ENCODE data around the gene DIP2C. TPM values are rescaled to one million over a fixed set of nuclear protein-coding genes. Genes with fewer than 3 reads are reported as not detected.

Gene DIP2C
- polyA plus RNA-seq, 1 of the 3 experiments (the other 2 are of a cell fraction), result 8.7 TPM

GRCh38 chr10:484441-484924 is 205.0 kb downstream of the DIP2C start:
- no peaks in the 10 kb centered on the region for H3K9me3 ChIP-seq
- no peak overlapping the region for H3K4me3 ChIP-seq (ENCODE audit: low read depth in 2 of 2, low read length in 1 of 2)
- H3K4me2 ChIP-seq, result no peak overlapping the region
- 90% methylated on average over 21 of the region's 24 CpGs for WGBS (ENCODE audit: low lambda C conversion rate)
- no peak overlapping the region for H3K9ac ChIP-seq
- no peaks in the 10 kb centered on the region for H3F3A ChIP-seq (replicated peaks; ENCODE audit: insufficient read depth)
- no peak for TF ChIP-seq EP300 (IDR thresholded peaks at IDR 0.05; ENCODE audit: borderline replicate concordance in 1 of 2, low read depth in 1 of 2, low read length in 1 of 2)
- ChIA-PET CTCF (no interaction called here), POLR2A (no interaction called here)
- H3K27ac ChIP-seq (ENCODE audit: low read depth in 2 of 2, low read length in 1 of 2), result no peak overlapping the region
- H4K20me1 ChIP-seq (ENCODE audit: insufficient read depth), result peaks cover 10% of the 10 kb centered on the region; the same call in 1 of the 2 replicates
- peaks cover 0 to 33% of the 10 kb centered on the region in 2 experiments; a peak in 1 of 4 replicates for H3K4me1 ChIP-seq (ENCODE audit: control insufficient read depth in 1 of 2, insufficient read depth in 2 of 2, low read depth in 1 of 2, low read length in 1 of 2)
- H3K9me2 ChIP-seq, result no peaks in the 10 kb centered on the region
- DNase-seq, result no peak
- no peak overlapping the region for H2AFZ ChIP-seq (ENCODE audit: low read depth)
- no peaks in the 10 kb centered on the region for H3K27me3 ChIP-seq (ENCODE audit: insufficient read depth)
- peaks cover 0 to 13% of the 10 kb centered on the region in 2 experiments for H3K36me3 ChIP-seq (replicated peaks in 1 of 2; ENCODE audit: control insufficient read depth in 1 of 2, insufficient read depth in 2 of 2, low read length in 1 of 2)
- H3K79me2 ChIP-seq (ENCODE audit: insufficient read depth), result peaks cover 29% of the 10 kb centered on the region; the same call in 1 of the 2 replicates

GRCh38 chr10:483261-483660 is 206.2 kb downstream of the DIP2C start:
- Histone ChIP-seq H3K79me2 (ENCODE audit: insufficient read depth) (peaks cover 20% of the 10 kb centered on the region; the same call in 1 of the 2 replicates), H4K20me1 (ENCODE audit: insufficient read depth) (peaks cover 10% of the 10 kb centered on the region; the same call in 1 of the 2 replicates), H3K36me3 (replicated peaks in 1 of 2; ENCODE audit: control insufficient read depth in 1 of 2, insufficient read depth in 2 of 2, low read length in 1 of 2) (peaks cover 0 to 13% of the 10 kb centered on the region in 2 experiments), H3K4me3 (ENCODE audit: low read depth in 2 of 2, low read length in 1 of 2) (no peak overlapping the region), H2AFZ (ENCODE audit: low read depth) (no peak overlapping the region), H3K9me2 (no peaks in the 10 kb centered on the region), H3K9ac (no peak overlapping the region), H3K9me3 (no peaks in the 10 kb centered on the region), H3K4me2 (no peak overlapping the region), H3K27me3 (ENCODE audit: insufficient read depth) (no peaks in the 10 kb centered on the region), H3K4me1 (ENCODE audit: control insufficient read depth in 1 of 2, insufficient read depth in 2 of 2, low read depth in 1 of 2, low read length in 1 of 2) (peaks cover 0 to 38% of the 10 kb centered on the region in 2 experiments; a peak in 1 of 4 replicates), H3F3A (replicated peaks; ENCODE audit: insufficient read depth) (no peaks in the 10 kb centered on the region), H3K27ac (ENCODE audit: low read depth in 2 of 2, low read length in 1 of 2) (no peak overlapping the region)
- POLR2A ChIA-PET, result no interaction called here
- CTCF ChIA-PET, result no interaction called here
- TF ChIP-seq TEAD4 (IDR thresholded peaks at IDR 0.05; ENCODE audit: borderline replicate concordance, insufficient read depth) (no peak), EP300 (IDR thresholded peaks at IDR 0.05; ENCODE audit: borderline replicate concordance in 1 of 2, low read depth in 1 of 2, low read length in 1 of 2) (no peak)
- DNase-seq, result no peak
- WGBS (ENCODE audit: low lambda C conversion rate), result 94% methylated on average over 13 of the region's 19 CpGs

- peaks cover 0 to 13% of the 10 kb centered on the region in 2 experiments for H3K36me3 ChIP-seq (replicated peaks in 1 of 2; ENCODE audit: control insufficient read depth in 1 of 2, insufficient read depth in 2 of 2, low read length in 1 of 2)
- H3K4me1 ChIP-seq (ENCODE audit: control insufficient read depth in 1 of 2, insufficient read depth in 2 of 2, low read depth in 1 of 2, low read length in 1 of 2), result peaks cover 0 to 38% of the 10 kb centered on the region in 2 experiments; a peak in 1 of 4 replicates
- ChIA-PET CTCF (interaction anchor here (0.6 to 1.2 kb wide), 2 partner anchors 10 to 18 kb away, joined by 3 read pairs; no protein-coding TSS in a partner anchor), POLR2A (no interaction called here)
- H3K9ac ChIP-seq, result no peak overlapping the region
- no peak overlapping the region for H3K4me3 ChIP-seq (ENCODE audit: low read depth in 2 of 2, low read length in 1 of 2)
- no peak overlapping the region for H3K4me2 ChIP-seq
- TF ChIP-seq MEF2A (IDR thresholded peaks at IDR 0.05; ENCODE audit: borderline replicate concordance, low read depth) (no peak), MXI1 (IDR thresholded peaks at IDR 0.05; ENCODE audit: low read depth, low read length) (no peak), TCF12 (IDR thresholded peaks at IDR 0.05) (no peak), RCOR1 (IDR thresholded peaks at IDR 0.05; ENCODE audit: low read length) (no peak), YY1 (IDR thresholded peaks at IDR 0.05; ENCODE audit: low read depth) (no peak), RXRA (IDR thresholded peaks at IDR 0.05; ENCODE audit: borderline replicate concordance, low read depth) (no peak), EP300 (IDR thresholded peaks at IDR 0.05; ENCODE audit: borderline replicate concordance in 1 of 2, low read depth in 1 of 2, low read length in 1 of 2) (no peak), RAD21 (IDR thresholded peaks at IDR 0.05; ENCODE audit: low read length) (no peak), NRF1 (IDR thresholded peaks at IDR 0.05; ENCODE audit: low read depth, low read length) (no peak), FOXJ3 (CRISPR knock-in tag; IDR thresholded peaks at IDR 0.05) (no peak), GATA2 (CRISPR knock-in tag; IDR thresholded peaks at IDR 0.05) (no peak), REST (IDR thresholded peaks at IDR 0.05; ENCODE audit: low read depth, low read length) (no peak)
- WGBS (ENCODE audit: low lambda C conversion rate), result 95% methylated on average over 9 of the region's 10 CpGs
- peaks cover 7% of the 10 kb centered on the region; the same call in 1 of the 2 replicates for H4K20me1 ChIP-seq (ENCODE audit: insufficient read depth)
- no peaks in the 10 kb centered on the region for H3F3A ChIP-seq (replicated peaks; ENCODE audit: insufficient read depth)
- H3K79me2 ChIP-seq (ENCODE audit: insufficient read depth), result peaks cover 16% of the 10 kb centered on the region; the same call in 1 of the 2 replicates
- H3K9me2 ChIP-seq, result no peaks in the 10 kb centered on the region
- no peaks in the 10 kb centered on the region for H3K27me3 ChIP-seq (ENCODE audit: insufficient read depth)
- H3K27ac ChIP-seq (ENCODE audit: low read depth in 2 of 2, low read length in 1 of 2), result no peak overlapping the region
- H3K9me3 ChIP-seq, result no peaks in the 10 kb centered on the region
- no peak for DNase-seq
- H2AFZ ChIP-seq (ENCODE audit: low read depth), result no peak overlapping the region
Measured at GRCh38 chr10:482848-483247, 206.6 kb downstream of the DIP2C start.
